ENCODE results near the gene PLPP7. TPM values are rescaled to one million over a fixed set of nuclear protein-coding genes. Genes with fewer than 3 reads are reported as not detected.

The PLPP7 gene
- total RNA-seq, 1 experiment from 2014 or later: 6.4 TPM

DNA sequence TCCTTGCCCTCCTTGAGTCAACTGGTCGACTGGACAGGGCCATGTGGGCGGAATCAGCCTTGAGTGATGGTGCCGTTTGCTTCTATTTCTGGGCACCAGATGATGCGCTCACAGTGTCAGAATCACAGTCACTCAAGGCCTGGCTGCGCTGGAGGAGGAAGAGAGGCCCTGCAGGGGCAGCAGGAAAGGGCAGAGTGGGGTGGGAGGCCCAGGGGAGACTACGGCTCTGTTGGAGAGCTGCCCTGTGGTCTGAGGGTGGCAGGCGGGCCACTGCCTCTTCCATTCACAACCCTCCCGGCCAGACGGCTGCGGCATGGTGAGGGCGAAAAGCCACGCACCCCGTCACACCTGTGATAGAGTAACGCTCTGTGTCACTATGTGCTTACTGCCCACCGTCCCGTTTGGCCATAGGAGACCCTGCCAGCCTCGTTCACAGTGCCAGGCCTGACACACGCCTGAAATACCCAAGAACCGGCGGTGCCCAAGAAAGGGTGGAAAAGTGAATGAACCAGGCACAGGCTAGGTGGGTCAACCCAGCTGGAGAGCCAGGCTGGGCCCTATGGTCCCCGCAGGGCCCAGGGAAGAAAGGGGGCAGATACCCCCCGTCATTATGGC, 9.9 kb downstream of the PLPP7 start:
- in situ Hi-C loops (cut with HindIII; ENCODE audit: low sequenced_read_pairs): no loop called here
- DNase-seq (ENCODE audit: low spot score): no peak

- in situ Hi-C loops (cut with HindIII; ENCODE audit: low sequenced_read_pairs): no loop called here
- no peak for DNase-seq (ENCODE audit: low spot score)
Measured at GRCh38 chr9:131299961-131300347, 10.4 kb downstream of the PLPP7 start.

GRCh38 chr9:131300444-131300843, 10.9 kb downstream of the PLPP7 start:
- in situ Hi-C loops (cut with HindIII; ENCODE audit: low sequenced_read_pairs): no loop called here
- DNase-seq (ENCODE audit: low spot score): no peak

- in situ Hi-C loops (cut with HindIII; ENCODE audit: low sequenced_read_pairs): no loop called here
- DNase-seq (ENCODE audit: low spot score): no peak
Measured at GRCh38 chr9:131302244-131303075, 12.9 kb downstream of the PLPP7 start.

DNA sequence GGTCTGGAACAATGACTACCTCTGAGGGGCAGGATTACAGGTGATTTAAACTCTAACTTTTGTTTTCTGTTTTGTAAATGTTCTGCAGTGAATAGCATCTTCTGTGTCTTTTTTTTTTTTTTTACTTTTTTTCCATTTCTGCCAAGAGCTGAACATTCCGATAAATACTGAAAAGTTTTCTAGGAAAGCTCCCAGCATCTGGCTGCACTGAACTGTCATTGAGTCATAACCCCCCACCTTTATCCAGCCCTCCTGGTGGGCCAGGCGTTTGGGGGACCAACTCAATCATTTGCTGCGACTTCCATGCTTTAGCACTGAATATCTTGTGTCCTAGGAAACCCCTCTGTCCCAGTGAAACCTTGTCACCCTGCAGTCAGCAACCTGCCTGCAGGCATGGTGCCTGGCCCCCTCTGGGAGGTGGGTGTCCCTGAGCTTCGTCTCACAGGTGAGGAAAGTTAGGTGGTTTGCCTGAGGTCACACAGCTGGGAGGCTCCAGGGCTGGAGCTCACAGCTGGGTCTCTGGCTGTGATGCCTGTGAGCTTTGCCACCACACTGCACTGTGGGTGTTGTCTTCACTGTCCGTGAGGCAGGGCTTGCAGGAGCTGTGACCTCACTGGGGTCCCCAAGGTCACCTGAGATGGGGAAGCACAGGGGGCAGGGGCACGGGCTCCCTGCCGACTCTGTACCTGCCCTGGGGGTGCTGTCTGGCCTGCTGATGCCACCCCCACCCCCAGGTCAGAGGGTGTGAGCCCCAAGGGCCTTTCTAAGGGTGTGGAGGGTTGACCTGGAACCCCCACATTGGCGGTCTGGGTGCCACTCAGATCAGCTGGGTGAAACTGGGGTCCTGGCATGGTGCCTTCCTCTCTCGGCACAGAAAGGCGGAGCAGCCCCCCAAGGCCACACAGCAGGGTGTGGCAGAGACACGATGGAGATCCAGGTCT, 14.1 kb downstream of the PLPP7 start:
- in situ Hi-C loops (cut with HindIII; ENCODE audit: low sequenced_read_pairs): no loop called here
- DNase-seq (ENCODE audit: low spot score): no peak

DNA sequence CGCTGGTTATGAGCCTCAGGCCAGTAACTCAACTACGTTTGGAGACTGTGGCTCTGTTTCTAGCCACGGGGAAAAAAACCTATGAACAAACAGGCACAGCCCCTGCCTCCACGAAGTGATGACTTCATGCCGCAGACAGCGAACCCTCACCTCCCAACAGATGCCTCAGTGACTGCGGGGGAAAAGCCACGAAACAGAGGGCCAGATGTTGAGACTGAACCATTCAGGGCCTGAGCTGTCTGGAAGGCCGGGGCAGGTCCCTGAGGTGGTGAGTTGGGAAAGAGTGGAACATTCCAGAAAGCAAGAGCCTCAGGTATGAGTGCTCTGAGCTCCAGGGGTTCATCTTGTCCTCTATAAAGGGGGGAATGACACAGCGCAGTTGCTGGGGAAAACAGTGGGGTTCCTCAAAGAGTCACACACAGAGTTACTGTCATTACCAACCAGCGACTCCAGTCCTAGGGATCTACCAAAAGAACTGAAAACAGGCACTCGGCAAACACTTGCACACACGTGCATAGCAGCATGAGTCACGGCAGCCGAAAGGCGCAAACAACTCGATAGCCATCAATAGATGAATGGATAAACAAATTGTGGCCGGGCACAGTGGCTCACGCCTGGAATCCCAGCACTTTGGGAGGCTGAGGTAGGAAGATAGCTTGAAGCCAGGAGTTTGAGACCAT, 15.3 kb downstream of the PLPP7 start:
- in situ Hi-C loops (cut with HindIII; ENCODE audit: low sequenced_read_pairs): no loop called here
- DNase-seq (ENCODE audit: low spot score): no peak

DNA sequence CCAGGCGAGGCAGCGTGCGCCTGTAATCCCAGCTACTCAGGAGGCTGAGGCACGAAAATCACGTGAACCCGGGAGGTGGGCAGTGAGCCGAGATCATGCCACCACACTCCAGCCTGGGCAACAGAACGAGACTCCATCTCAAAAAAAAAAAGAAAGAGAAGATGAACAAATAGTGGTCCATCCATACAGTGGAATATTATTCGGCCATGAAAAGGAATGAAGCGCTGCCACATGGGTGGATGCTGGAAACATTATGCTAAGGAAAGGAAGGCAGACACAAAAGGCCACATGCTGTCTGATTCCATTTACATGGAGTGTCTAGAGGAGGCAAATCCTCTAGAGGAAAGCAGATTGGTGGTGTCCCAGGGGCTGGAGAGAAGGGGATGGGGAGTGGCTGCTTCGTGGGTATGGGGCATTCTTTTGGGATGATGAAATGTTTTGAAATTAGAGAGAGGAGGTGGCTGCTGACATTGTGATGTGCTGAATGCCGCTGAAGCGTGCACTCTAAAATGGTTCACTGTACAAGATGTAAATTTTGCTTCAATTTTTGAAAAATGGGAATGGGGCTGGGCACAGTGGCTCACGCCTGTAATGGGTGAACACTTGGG, 17.0 kb downstream of the PLPP7 start:
- DNase-seq (ENCODE audit: low spot score): no peak
- in situ Hi-C loops (cut with HindIII; ENCODE audit: low sequenced_read_pairs): no loop called here

- in situ Hi-C loops (cut with HindIII; ENCODE audit: low sequenced_read_pairs): no loop called here
- DNase-seq (ENCODE audit: low spot score): no peak
Measured at GRCh38 chr9:131307974-131308373, 18.5 kb downstream of the PLPP7 start.

GRCh38 chr9:131308452-131308851, 18.9 kb downstream of the PLPP7 start:
- in situ Hi-C loops (cut with HindIII; ENCODE audit: low sequenced_read_pairs): no loop called here

DNA sequence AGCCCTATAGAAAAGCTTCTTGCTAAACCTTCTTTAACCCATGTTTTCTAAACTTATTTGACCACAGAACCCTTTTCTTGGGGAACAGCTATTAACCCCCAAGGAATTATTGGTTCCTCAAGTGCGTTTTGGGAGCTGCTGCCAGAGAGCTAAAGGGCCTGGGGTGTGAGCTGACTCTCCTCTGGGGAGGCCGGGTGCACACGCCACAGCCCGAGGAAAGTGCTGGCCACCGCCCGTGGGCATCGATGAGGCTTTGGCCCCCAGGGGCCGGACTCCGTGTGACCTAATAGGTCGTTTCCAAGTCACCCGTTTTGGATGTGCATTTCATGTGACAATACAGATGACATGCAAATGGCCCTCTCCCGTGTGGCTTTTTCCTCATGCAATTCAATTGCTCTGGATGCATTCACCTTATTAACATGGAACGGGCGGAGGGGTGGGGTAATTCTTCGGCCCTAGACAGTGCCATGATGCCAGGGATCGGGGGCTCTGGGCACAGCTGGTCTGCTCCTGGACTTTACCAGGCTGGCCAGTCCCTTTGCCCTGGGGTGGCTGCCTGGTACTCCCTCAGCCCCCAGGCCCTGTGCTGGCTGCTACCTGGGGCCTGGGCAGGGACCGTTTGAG, 19.5 kb downstream of the PLPP7 start:
- in situ Hi-C loops (cut with HindIII; ENCODE audit: low sequenced_read_pairs): no loop called here
- DNase-seq (ENCODE audit: low spot score): no peak

More at GRCh38 chr9:131308452-131308851, 18.9 kb downstream of the PLPP7 start:
- DNase-seq (ENCODE audit: low spot score): no peak

DNA sequence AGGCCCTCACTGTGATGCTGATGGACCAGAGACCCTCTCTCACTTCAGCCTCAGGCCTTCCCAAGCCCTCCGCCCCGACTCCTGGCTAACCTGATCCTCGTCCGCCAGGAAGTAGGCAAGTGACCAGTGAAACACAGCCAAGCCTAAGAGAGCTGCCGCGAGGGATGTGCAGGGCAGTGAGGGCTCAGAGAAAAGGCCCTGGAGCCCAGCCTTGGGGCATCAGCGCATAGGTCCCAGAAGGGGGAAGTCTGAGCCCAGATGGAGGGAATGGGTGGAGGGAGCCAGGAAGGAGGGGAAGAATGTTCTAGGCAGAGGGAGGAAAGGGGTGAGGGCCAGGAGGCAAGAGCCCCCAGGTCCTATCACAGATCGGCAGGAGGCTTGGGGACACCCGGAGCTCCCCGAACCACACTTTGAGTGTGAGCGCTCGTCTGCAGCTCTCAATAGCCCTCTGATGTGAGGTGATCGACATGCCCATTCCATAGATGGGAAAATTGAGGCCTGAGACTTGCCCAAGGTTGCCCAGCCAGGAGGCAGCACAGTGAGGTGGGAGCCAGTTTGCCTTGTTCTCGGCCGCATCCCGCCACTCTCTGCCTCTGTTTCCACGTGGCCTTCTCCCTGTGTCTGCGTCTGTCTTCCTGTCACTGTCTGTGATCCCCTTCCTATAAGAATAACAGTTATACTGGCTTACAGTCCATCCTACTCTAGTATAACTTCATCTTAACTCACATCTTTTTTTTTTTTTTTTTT, 20.2 kb downstream of the PLPP7 start:
- in situ Hi-C loops (cut with HindIII; ENCODE audit: low sequenced_read_pairs): no loop called here
- no peak for DNase-seq (ENCODE audit: low spot score)

DNA sequence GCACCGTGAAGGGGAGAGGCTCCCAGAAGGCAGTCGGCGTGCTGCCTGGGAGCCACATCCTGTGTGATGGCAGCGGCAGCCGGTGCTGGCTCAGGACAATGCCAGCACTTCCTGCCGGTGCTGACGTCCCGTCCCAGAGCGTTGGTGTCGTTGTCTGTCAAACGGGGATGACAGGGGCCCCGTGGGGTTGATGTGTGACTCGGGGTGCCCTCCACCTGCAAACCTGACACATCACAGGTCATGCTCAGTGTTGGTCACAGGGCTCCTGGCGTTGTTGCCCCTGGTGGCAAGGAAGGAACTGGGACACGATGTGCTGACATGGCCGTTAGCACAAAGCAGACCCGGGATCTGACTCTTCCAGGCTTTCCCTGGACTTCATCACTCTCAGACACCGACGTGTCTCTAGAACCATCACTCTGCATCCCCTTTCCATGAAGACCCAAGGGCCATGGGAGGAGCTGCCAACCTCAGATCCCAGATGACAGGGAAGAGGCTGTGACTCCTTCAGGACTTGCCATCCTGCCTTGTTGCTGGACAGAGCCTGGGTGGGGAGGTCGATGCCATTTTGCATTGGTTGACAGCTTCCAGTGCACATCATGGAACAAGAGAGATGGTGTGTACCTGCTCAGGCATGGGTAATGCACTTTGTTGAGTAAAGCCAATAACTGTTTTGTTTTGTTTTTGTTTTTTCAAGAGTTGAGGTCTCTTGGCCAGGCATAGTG, 21.5 kb downstream of the PLPP7 start:
- in situ Hi-C loops (cut with HindIII; ENCODE audit: low sequenced_read_pairs): no loop called here
- peak; percentile 54 for DNase-seq (ENCODE audit: low spot score)

DNA sequence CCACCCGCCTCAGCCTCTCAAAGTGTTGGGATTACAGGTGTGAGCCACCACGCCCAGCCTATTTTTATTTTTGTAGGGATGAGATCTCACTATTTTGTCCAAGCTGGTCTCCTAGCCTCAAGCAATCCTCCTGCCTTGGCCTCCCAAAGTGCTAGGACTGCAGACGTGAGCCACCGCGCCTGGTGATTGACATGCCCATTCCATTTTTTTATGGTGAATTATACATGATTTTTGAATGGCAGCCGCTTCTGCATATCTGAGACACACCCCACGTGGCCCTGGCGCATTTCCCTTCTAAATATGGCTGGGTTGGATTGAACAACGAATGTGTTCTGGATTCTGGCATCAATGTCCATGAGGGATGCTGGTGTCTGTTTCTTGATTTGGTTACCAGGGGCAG, 22.7 kb downstream of the PLPP7 start:
- DNase-seq (ENCODE audit: low spot score): no peak
- in situ Hi-C loops (cut with HindIII; ENCODE audit: low sequenced_read_pairs): no loop called here

GRCh38 chr9:131312822-131313770, 23.6 kb downstream of the PLPP7 start:
- in situ Hi-C loops (cut with HindIII; ENCODE audit: low sequenced_read_pairs): no loop called here
- no peak for DNase-seq (ENCODE audit: low spot score)

- in situ Hi-C loops (cut with HindIII; ENCODE audit: low sequenced_read_pairs): no loop called here
- DNase-seq (ENCODE audit: low spot score): peak; percentile 48
Measured at GRCh38 chr9:131318231-131319085, 28.9 kb downstream of the PLPP7 start.

All from G401 (cell line).